PFSK-1 (cell line): Measurements from ENCODE around the gene NCK2.

ENCODE experiments used
- FOXP2 ChIP-seq: optimal IDR thresholded peaks from 2 replicates; pipeline ENCODE3; 2011; ENCODE audit warnings: borderline replicate concordance, control low read depth, inconsistent platforms; ENCODE audit not compliant: insufficient read depth; ENCODE audit errors: extremely low read length, extremely low read depth
- POLR2AphosphoS5 ChIP-seq: IDR thresholded peaks from 2 replicates; pipeline ENCODE4 v1.6.1; 2012; ENCODE audit warnings: low read depth, mild to moderate bottlenecking, control low read depth, low read length, moderate library complexity
- REST ChIP-seq, 2 experiments: IDR thresholded peaks; 2 replicates each; pipeline versions ENCODE4 v1.6.1 to v1.8.0; 2011 to 2012; ENCODE audit warnings: low read depth in 2 of 2, low read length in 2 of 2, control low read depth in 1 of 2, inconsistent platforms in 1 of 2, mild to moderate bottlenecking in 1 of 2, moderate library complexity in 1 of 2; ENCODE audit not compliant: insufficient read depth in 1 of 2
- SIN3A ChIP-seq: IDR thresholded peaks from 2 replicates; pipeline ENCODE4 v1.6.1; 2012; ENCODE audit warnings: mild to moderate bottlenecking, low read length, moderate library complexity, borderline replicate concordance; ENCODE audit not compliant: insufficient read depth
- TAF1 ChIP-seq: IDR thresholded peaks from 2 replicates; pipeline ENCODE4 v1.6.1; 2012; ENCODE audit warnings: low read length, control low read depth, borderline replicate concordance; ENCODE audit not compliant: insufficient read depth

The NCK2 gene

GRCh38 chr2:105895990-105896764, 151.5 kb downstream of the NCK2 start:
- TF ChIP-seq TAF1 (no peak), FOXP2 (no peak), POLR2AphosphoS5 (no peak), SIN3A (no peak), REST (IDR thresholded peaks at IDR 0.05; ENCODE audit: insufficient read depth in 1 of 2, low read depth in 2 of 2, low read length in 2 of 2) (no peak)

- TF ChIP-seq FOXP2, result no peak
- no peak for TF ChIP-seq TAF1
- no peak for TF ChIP-seq SIN3A
- no peak for TF ChIP-seq REST (IDR thresholded peaks at IDR 0.05; ENCODE audit: insufficient read depth in 1 of 2, low read depth in 2 of 2, low read length in 2 of 2)
Measured at GRCh38 chr2:105896765-105897163, 152.1 kb downstream of the NCK2 start.

GRCh38 chr2:105903051-105903674, 158.5 kb downstream of the NCK2 start:
- TF ChIP-seq TAF1 (no peak), REST (IDR thresholded peaks at IDR 0.05; ENCODE audit: insufficient read depth in 1 of 2, low read depth in 2 of 2, low read length in 2 of 2) (no peak), SIN3A (no peak), POLR2AphosphoS5 (no peak), FOXP2 (no peak)

- TF ChIP-seq TAF1 (no peak), REST (IDR thresholded peaks at IDR 0.05; ENCODE audit: insufficient read depth in 1 of 2, low read depth in 2 of 2, low read length in 2 of 2) (no peak), SIN3A (no peak), FOXP2 (no peak), POLR2AphosphoS5 (no peak)
Measured at GRCh38 chr2:105904938-105905337, 160.2 kb downstream of the NCK2 start.
